ENCODE results near the gene NUDT7. TPM values are rescaled to one million over a fixed set of nuclear protein-coding genes. Genes with fewer than 3 reads are reported as not detected.

NUDT7 gene
- total and polyA plus RNA-seq, 2 experiments from 2014 or later = 5.6 to 14.3 TPM

GRCh38 chr16:77679391-77679790 is 42.9 kb upstream of the NUDT7 start (continued):
- TF ChIP-seq, protein P1, sequence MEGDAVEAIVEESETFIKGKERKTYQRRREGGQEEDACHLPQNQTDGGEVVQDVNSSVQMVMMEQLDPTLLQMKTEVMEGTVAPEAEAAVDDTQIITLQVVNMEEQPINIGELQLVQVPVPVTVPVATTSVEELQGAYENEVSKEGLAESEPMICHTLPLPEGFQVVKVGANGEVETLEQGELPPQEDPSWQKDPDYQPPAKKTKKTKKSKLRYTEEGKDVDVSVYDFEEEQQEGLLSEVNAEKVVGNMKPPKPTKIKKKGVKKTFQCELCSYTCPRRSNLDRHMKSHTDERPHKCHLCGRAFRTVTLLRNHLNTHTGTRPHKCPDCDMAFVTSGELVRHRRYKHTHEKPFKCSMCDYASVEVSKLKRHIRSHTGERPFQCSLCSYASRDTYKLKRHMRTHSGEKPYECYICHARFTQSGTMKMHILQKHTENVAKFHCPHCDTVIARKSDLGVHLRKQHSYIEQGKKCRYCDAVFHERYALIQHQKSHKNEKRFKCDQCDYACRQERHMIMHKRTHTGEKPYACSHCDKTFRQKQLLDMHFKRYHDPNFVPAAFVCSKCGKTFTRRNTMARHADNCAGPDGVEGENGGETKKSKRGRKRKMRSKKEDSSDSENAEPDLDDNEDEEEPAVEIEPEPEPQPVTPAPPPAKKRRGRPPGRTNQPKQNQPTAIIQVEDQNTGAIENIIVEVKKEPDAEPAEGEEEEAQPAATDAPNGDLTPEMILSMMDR (conservative IDR thresholded peaks at IDR 0.05; ENCODE audit: low read depth in 2 of 2) = no peak
- TF ChIP-seq NANOG (IDR thresholded peaks at IDR 0.05; ENCODE audit: borderline replicate concordance) (no peak), EZH2phosphoT487 (IDR thresholded peaks at IDR 0.05; ENCODE audit: unreplicated experiment) (no peak), JUNB (IDR thresholded peaks at IDR 0.05; ENCODE audit: unreplicated experiment) (no peak)
- TF ChIP-seq, protein P2, sequence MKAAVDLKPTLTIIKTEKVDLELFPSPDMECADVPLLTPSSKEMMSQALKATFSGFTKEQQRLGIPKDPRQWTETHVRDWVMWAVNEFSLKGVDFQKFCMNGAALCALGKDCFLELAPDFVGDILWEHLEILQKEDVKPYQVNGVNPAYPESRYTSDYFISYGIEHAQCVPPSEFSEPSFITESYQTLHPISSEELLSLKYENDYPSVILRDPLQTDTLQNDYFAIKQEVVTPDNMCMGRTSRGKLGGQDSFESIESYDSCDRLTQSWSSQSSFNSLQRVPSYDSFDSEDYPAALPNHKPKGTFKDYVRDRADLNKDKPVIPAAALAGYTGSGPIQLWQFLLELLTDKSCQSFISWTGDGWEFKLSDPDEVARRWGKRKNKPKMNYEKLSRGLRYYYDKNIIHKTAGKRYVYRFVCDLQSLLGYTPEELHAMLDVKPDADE (IDR thresholded peaks at IDR 0.05) = no peak
- TF ChIP-seq, protein P3, sequence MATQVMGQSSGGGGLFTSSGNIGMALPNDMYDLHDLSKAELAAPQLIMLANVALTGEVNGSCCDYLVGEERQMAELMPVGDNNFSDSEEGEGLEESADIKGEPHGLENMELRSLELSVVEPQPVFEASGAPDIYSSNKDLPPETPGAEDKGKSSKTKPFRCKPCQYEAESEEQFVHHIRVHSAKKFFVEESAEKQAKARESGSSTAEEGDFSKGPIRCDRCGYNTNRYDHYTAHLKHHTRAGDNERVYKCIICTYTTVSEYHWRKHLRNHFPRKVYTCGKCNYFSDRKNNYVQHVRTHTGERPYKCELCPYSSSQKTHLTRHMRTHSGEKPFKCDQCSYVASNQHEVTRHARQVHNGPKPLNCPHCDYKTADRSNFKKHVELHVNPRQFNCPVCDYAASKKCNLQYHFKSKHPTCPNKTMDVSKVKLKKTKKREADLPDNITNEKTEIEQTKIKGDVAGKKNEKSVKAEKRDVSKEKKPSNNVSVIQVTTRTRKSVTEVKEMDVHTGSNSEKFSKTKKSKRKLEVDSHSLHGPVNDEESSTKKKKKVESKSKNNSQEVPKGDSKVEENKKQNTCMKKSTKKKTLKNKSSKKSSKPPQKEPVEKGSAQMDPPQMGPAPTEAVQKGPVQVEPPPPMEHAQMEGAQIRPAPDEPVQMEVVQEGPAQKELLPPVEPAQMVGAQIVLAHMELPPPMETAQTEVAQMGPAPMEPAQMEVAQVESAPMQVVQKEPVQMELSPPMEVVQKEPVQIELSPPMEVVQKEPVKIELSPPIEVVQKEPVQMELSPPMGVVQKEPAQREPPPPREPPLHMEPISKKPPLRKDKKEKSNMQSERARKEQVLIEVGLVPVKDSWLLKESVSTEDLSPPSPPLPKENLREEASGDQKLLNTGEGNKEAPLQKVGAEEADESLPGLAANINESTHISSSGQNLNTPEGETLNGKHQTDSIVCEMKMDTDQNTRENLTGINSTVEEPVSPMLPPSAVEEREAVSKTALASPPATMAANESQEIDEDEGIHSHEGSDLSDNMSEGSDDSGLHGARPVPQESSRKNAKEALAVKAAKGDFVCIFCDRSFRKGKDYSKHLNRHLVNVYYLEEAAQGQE (IDR thresholded peaks at IDR 0.05; ENCODE audit: unreplicated experiment) = no peak

DNA sequence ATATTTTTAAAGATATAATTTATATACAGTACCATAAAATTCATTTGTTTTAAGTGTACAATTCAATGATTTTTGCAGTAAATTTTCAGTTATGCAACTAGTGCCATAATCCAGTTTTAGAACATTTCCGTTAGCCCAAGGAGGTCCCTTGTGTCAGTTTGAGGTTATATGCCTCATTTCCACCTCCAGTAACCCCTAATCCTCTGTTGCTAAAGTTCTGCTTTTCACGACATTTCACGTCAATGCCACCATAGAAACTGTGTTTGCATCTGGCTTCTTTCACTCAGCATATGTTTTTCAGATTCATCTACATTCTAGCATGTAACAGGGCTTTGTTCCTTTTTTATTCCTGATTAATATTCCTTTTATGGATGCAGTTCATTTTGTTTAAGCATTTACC is 42.4 kb upstream of the NUDT7 start:
- Histone ChIP-seq H3K4me2 (no peak overlapping the region), H3K79me2 (replicated peaks; ENCODE audit: insufficient read depth) (no peaks in the 10 kb centered on the region)
- no peak for TF ChIP-seq EZH2 (IDR thresholded peaks at IDR 0.05; ENCODE audit: low read depth, unreplicated experiment)
- TF ChIP-seq CREB1 (CRISPR knock-in tag; IDR thresholded peaks at IDR 0.05; ENCODE audit: low read depth) = no peak
- TF ChIP-seq EZH2phosphoT487 (IDR thresholded peaks at IDR 0.05; ENCODE audit: unreplicated experiment) = no peak
- TF ChIP-seq, protein P3 (IDR thresholded peaks at IDR 0.05; ENCODE audit: unreplicated experiment) = no peak
- no peak for TF ChIP-seq POLR2AphosphoS5 (IDR thresholded peaks at IDR 0.05; ENCODE audit: low read depth)
- TF ChIP-seq, protein P2 (IDR thresholded peaks at IDR 0.05) = no peak
- no peak for TF ChIP-seq ZNF114 (CRISPR knock-in tag; IDR thresholded peaks at IDR 0.05)
- TF ChIP-seq ZNF331 (CRISPR knock-in tag; IDR thresholded peaks at IDR 0.05; ENCODE audit: low read depth) = no peak
- TF ChIP-seq, protein P1 (conservative IDR thresholded peaks at IDR 0.05; ENCODE audit: low read depth in 2 of 2) = no peak
- TF ChIP-seq NANOG (IDR thresholded peaks at IDR 0.05; ENCODE audit: borderline replicate concordance) = no peak
- TF ChIP-seq JUNB (IDR thresholded peaks at IDR 0.05; ENCODE audit: unreplicated experiment) = no peak

More for the DNA sequence above, 42.4 kb upstream of the NUDT7 start:
- Mint-ChIP-seq H3K4me1 (peaks cover 8% of the 10 kb centered on the region; the same call in 2 of the 3 replicates), H3K36me3 (ENCODE audit: low read depth) (no peaks in the 10 kb centered on the region), H3K9me3 (no peaks in the 10 kb centered on the region), H3K27ac (no peak overlapping the region), H3K4me3 (no peak overlapping the region), H3K27me3 (ENCODE audit: insufficient read depth, low read depth, poor library complexity) (peaks cover 3% of the 10 kb centered on the region)
- no peak for DNase-seq (ENCODE audit: low spot score)
- Histone ChIP-seq H3K27ac (ENCODE audit: low read depth) (no peak overlapping the region), H3K4me1 (ENCODE audit: insufficient read depth) (peaks cover 6% of the 10 kb centered on the region), H3F3A (replicated peaks; ENCODE audit: low read depth) (no peaks in the 10 kb centered on the region), H2AFZ (no peak overlapping the region), H3K36me3 (ENCODE audit: insufficient read depth) (no peaks in the 10 kb centered on the region), H3K9me2 (ENCODE audit: insufficient read depth) (no peaks in the 10 kb centered on the region), H4K20me1 (replicated peaks; ENCODE audit: insufficient read depth) (no peaks in the 10 kb centered on the region), H3K27me3 (ENCODE audit: insufficient read depth) (no peaks in the 10 kb centered on the region), H3K4me3 (no peak overlapping the region)
- no peak for ATAC-seq
